CMK (cell line): ENCODE measurements around the gene COL28A1.

ENCODE experiments used
- DNase-seq: peaks from one replicate; pipeline ENCODE4 v3.0.0-alpha.2; 2010; ENCODE audit warnings: low read depth

COL28A1 gene

GRCh38 chr7:7535691-7536090 is at the start of gene COL28A1:
COL28A1 (minus strand) TSS chr7:7535873; CDS start chr7:7532875, 2,998 bp downstream.
- no peak for DNase-seq

- DNase-seq = no peak
Observed at GRCh38 chr7:7584653-7585052, 49.0 kb upstream of the COL28A1 start.

GRCh38 chr7:7583731-7584130 is 48.1 kb upstream of the COL28A1 start:
- no peak for DNase-seq

- no peak for DNase-seq
Observed at GRCh38 chr7:7582596-7582995, 46.9 kb upstream of the COL28A1 start.

- no peak for DNase-seq
Observed at GRCh38 chr7:7581531-7582179, 46.0 kb upstream of the COL28A1 start.

- DNase-seq = no peak
Observed at GRCh38 chr7:7579638-7580037, 44.0 kb upstream of the COL28A1 start.

- DNase-seq = no peak
Observed at GRCh38 chr7:7577888-7578287, 42.2 kb upstream of the COL28A1 start.

- no peak for DNase-seq
Observed at GRCh38 chr7:7576344-7576743, 40.7 kb upstream of the COL28A1 start.

- no peak for DNase-seq
Observed at GRCh38 chr7:7573701-7574100, 38.0 kb upstream of the COL28A1 start.

GRCh38 chr7:7570584-7570983 is 34.9 kb upstream of the COL28A1 start:
- no peak for DNase-seq

GRCh38 chr7:7569615-7570014 is 33.9 kb upstream of the COL28A1 start:
- DNase-seq = no peak

- DNase-seq = no peak
Observed at GRCh38 chr7:7569081-7569527, 33.4 kb upstream of the COL28A1 start.

- no peak for DNase-seq
Observed at GRCh38 chr7:7568553-7568952, 32.9 kb upstream of the COL28A1 start.

GRCh38 chr7:7567898-7568531 is 32.3 kb upstream of the COL28A1 start:
- no peak for DNase-seq

- DNase-seq = peak; percentile 45
Observed at GRCh38 chr7:7566651-7567611, 31.3 kb upstream of the COL28A1 start, which contains the start of gene MIOS. MIOS (plus strand) TSS chr7:7566884; CDS start chr7:7572476, 5,592 bp downstream.

GRCh38 chr7:7565746-7566650 is 30.3 kb upstream of the COL28A1 start:
- DNase-seq = no peak

- DNase-seq = no peak
Observed at GRCh38 chr7:7565018-7565680, 29.5 kb upstream of the COL28A1 start.

- DNase-seq = no peak
Observed at GRCh38 chr7:7564323-7564780, 28.7 kb upstream of the COL28A1 start.

- no peak for DNase-seq
Observed at GRCh38 chr7:7563813-7564212, 28.1 kb upstream of the COL28A1 start.

GRCh38 chr7:7563269-7563668 is 27.6 kb upstream of the COL28A1 start:
- DNase-seq = no peak

- DNase-seq = no peak
Observed at GRCh38 chr7:7562736-7563135, 27.1 kb upstream of the COL28A1 start.
